GM21619 (cell line): ENCODE data around the gene ARFGAP3.

Experiments used
- ATAC-seq: cut with Tn5 transposase; IDR thresholded peaks from one replicate; pipeline ENCODE4 v1.9.1; 2021; ENCODE audit not compliant: unreplicated experiment

ARFGAP3 gene

GRCh38 chr22:42884616-42885375 lies 27.7 kb upstream of the ARFGAP3 start:
- no peak for ATAC-seq

- no peak for ATAC-seq
Measured at GRCh38 chr22:42883970-42884369, 26.9 kb upstream of the ARFGAP3 start.

- ATAC-seq = no peak
Measured at GRCh38 chr22:42883121-42883520, 26.0 kb upstream of the ARFGAP3 start.

- ATAC-seq = no peak
Measured at GRCh38 chr22:42881982-42882656, 25.0 kb upstream of the ARFGAP3 start.

GRCh38 chr22:42881298-42881697 lies 24.2 kb upstream of the ARFGAP3 start:
- ATAC-seq = no peak

- ATAC-seq = no peak
Measured at GRCh38 chr22:42880815-42881214, 23.7 kb upstream of the ARFGAP3 start.

- no peak for ATAC-seq
Measured at GRCh38 chr22:42879371-42880021, 22.4 kb upstream of the ARFGAP3 start.

GRCh38 chr22:42878561-42879305 lies 21.7 kb upstream of the ARFGAP3 start:
- no peak for ATAC-seq

- no peak for ATAC-seq
Measured at GRCh38 chr22:42877597-42878340, 20.7 kb upstream of the ARFGAP3 start.

GRCh38 chr22:42877158-42877557 lies 20.1 kb upstream of the ARFGAP3 start:
- no peak for ATAC-seq

GRCh38 chr22:42876041-42876440 lies 19.0 kb upstream of the ARFGAP3 start:
- ATAC-seq = no peak

- no peak for ATAC-seq
Measured at GRCh38 chr22:42874010-42874409, 16.9 kb upstream of the ARFGAP3 start.

GRCh38 chr22:42873356-42873755 lies 16.3 kb upstream of the ARFGAP3 start:
- ATAC-seq = no peak

- ATAC-seq = no peak
Measured at GRCh38 chr22:42872821-42873220, 15.7 kb upstream of the ARFGAP3 start.

GRCh38 chr22:42871146-42872050 lies 14.3 kb upstream of the ARFGAP3 start:
- ATAC-seq = no peak

GRCh38 chr22:42869888-42870480 lies 12.9 kb upstream of the ARFGAP3 start:
- no peak for ATAC-seq

GRCh38 chr22:42869463-42869862 lies 12.4 kb upstream of the ARFGAP3 start:
- ATAC-seq = no peak

- ATAC-seq = no peak
Measured at GRCh38 chr22:42868751-42869251, 11.7 kb upstream of the ARFGAP3 start.

GRCh38 chr22:42866100-42866499 lies 9.0 kb upstream of the ARFGAP3 start:
- no peak for ATAC-seq
